Hepatic stellate cell (primary cell): Measurements from ENCODE around the gene SH3D21.

ENCODE experiments used
- DNase-seq: peaks from one replicate; pipeline ENCODE4 v3.0.0; 2011; ENCODE audit warnings: low spot score

Gene SH3D21

DNA sequence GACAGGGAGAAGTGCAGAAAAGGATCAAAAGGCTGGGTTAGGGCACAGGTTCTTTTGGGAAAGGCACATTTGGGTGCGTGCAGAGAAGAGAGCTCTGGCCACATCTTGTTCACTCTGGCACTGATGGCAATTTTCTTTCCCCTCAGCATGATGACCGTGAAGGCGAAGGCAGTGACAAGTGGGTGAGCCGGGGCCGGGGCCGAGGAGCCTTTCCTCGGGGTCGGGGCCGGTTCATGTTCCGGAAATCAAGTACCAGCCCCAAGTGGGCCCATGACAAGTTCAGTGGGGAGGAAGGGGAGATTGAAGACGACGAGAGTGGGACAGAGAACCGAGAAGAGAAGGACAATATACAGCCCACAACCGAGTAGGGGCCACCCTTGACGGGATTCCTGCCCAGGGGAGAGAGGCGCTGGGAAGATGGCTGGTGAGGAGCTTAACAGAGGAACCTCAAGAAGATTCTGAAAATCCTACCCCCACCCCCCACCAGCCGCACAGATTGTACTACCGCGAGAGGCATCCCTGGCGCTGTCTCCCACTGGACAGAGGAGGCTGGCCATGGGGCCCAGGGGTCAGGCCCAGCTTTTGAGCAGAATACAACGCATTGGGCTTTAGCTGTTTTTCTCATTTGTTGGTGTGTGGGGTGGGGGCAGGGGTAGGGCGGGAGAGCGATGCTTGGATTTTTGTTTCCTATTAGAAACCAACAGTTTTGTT is 2.4 kb upstream of the SH3D21 start:
- DNase-seq: no peak

DNA sequence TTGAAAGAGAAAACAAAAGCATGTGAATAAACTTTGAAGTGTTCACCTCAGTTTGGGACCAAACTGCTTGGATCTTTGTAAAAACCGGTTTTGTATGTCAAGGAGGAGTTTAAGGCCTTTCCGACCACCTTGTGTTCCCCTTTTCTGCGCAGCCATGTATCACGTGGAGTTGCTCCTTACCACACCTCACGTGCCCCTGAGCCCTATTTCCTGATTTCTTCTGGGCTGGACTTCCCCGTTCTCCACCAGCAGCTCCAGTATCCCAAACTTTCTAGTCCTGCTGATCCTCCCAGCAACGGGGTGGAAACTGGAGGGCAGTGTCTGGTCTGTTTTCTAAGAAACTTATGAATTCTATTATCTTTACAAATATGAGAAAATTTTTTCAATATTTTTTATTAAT is 1.6 kb upstream of the SH3D21 start:
- DNase-seq: no peak

DNA sequence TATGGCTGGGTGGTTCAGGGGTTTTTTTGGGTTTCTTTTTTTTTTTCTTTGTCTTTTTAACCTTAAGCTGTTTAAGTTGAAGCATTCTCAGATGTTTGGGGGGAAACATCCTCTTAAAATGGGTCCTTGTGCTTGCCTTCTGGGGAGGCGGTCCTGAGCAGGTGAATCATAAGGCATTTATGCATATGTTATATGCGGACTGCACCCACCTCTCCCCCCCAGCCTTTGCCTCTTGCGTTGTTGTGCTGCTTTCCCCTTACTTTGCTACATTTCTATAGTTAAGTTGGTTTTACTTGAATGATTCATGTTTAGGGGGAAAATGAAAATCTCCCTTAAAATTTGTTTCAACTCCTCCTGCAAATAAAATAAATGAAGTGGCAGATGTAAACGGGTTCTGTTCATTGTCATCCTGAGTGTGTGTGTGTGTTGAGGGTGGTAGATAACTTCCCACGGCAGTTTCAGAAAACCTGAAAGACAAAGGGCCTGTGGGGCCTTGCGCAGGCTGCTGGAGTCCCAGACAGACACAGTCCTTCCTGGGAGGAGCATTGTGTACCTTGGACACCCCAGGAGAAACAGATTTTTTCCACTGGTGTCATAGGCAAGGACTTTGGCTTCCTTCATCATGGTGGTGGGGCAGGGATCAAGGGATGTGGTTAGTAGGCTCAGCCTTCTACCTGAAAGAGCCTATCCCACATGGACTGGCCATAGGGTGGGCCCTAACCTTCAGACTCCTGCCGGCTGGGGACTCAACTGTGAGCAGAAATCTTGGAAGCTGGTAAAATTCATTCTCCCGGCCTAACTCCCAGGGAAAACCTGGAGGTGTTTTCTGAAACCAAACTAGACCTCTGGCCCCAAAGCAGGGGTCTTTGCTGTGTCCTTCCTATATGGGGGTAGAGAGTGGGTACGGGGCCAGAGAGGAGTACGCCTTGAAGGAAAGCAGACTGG is 926 bp upstream of the SH3D21 start:
- DNase-seq: no peak

DNA sequence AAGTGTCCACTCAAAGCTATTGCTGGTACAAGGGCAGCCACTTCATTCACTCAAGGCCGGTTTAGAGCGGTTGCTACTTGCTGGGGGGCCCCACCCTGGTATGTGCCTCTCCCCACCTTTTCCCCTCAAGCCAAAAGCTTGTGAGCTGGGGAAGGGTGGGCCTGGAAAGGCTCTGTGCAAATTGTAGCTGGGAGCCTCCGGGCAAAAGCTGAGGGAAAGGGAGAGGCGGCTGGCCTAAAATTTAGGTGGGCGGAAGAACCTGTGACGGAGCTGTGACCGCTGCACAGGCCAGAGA is 306 bp upstream of the SH3D21 start:
- no peak for DNase-seq

DNA sequence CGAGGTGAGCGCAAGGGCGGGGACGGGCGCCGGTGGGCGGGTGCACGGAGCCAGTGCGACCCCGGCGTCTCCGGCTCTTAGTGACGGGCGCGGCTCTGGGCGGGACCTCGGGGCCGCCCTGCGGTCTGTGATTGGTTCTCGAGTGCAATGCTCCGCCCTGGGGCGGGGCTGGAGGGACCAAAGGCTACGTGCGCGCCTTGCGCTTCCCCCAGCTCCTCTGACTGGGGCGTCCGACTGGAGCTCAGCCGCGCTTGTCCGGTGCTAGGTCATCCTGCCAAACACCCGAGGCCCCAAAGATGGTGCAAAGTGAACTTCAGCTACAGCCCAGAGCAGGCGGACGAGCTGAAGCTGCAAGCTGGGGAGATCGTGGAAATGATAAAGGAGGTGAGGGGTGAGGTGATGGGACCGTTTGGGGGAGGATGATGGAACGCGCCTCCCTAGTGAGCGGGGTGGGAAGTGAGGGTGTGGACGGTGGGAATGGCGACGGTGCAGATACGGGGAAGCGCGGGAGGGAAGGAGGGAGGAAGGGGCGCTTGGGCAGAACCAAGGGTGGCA is 811 bp downstream of the SH3D21 start:
- peak; percentile 96 for DNase-seq

DNA sequence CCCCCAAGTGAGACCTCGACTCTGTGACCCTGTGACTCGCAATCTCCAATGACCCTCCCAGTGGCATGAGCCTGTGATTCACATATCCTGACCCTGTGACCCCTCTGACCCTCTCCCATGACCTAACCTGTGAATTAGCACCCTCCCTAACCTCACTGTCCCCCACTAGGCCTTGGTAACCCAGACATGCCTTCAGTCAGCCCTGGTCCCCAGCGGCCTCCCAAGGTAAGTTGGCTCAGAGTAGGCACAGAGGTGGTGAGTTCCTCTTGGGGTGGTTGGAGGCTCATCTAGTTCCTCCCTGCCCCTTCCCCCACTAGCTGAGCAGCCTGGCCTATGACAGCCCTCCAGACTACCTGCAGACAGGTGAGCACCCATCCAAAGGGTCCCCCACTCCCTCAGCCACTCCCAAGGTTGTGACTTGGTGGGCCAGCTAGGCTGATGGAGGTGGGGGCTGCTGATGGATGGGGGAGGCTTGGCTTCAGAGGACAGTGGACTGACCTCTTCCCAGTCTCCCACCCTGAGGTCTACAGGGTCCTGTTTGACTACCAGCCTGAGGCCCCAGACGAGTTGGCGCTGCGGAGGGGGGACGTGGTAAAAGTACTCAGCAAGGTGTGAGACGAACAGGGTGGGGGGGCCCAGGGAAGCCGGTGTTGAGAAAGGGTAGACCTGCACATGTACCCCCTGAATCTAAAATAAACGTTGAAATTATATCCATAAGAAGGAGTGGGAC is 1.6 kb downstream of the SH3D21 start:
- DNase-seq: no peak

DNA sequence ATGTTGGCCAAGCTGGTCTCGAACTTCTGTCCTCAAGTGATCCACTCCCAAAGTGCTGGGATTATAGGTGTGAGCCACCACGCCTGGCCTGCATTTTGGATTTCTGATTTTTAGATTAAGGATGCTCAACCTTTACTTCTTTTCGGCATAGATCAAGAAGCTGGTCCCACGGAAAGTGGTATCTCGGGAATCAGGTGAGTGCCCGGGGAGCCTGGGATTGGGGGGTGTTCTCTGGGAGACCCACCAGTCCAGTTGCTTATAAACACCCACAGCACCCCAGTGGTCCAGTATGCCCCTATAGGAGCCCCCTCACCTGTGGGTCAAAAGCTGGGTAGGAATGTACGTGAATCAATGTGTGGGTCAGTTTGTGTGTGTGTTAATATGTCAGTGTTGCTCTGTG is 3.2 kb downstream of the SH3D21 start:
- DNase-seq: no peak

DNA sequence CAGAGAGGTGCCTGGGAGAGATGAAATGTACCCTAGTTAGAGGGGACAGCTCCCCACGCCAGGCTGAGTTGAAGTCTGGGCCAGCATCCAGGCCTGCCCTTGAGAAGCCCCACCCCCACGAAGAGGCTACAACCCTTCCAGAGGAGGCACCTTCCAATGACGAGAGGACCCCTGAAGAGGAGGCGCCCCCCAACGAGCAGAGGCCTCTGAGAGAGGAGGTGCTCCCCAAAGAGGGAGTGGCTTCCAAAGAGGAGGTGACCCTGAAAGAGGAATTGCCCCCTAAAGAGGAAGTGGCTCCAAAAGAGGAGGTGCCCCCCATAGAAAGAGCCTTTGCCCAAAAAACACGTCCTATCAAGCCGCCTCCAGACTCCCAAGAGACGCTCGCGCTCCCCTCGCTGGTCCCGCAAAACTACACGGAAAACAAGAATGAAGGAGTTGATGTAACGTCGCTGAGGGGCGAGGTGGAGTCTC is 14.2 kb downstream of the SH3D21 start:
- DNase-seq: no peak

DNA sequence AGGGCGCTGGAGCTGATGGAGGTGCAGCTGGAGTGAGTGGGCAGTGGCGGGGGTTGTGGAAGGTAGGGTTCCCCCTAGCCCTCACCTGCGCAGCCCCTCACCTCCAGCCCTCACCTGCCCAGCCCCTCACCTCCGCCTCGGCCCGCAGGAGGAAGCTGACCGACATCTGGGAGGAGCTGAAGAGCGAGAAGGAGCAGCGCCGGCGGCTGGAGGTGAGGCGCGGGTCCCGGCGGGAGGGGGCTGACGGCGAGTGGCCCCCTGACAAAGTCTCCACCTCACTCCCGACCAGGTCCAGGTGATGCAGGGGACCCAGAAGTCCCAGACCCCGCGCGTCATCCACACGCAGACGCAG is 14.6 kb downstream of the SH3D21 start:
- DNase-seq: no peak

DNA sequence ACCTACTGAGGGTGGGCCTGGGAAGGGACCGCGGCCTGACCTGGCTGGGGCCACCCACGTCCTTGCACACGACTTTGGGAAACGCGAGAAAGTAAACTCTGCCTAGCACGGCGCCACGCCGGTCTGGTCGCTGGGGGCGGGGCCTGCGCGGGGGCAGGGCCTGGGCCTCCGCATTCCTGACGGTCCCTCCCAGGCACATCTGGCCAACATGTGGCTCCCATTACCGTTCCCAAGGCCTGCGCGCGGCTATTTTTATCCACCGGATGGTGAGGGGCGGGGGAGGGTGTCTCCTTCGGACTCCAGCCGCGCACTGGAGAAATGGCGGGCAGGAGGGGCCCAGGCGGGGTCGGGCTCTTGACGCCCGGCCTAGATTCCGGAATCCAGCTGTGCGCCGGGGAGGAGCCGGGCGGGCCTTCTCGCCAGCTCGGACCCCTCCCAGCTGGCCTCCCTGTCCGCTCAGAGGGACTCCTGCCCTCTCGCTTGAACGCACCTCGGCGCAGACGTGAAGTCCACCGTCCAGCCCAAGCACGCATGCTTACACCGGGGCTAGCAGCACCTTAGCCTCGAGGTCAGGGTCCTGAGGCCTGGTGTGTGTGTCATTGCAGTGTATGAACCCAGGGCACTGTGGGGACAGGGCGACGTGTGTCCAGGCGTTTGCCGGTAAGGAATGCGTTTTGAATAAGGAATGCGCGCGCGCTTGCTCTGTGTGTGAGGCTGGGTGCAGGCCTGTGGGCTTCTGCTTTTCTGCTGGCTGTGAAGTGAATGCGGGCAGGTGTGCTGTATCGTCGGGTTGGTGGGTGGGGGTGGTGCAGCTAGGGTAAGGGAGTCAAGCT is 15.2 kb downstream of the SH3D21 start:
- peak; percentile 90 for DNase-seq

DNA sequence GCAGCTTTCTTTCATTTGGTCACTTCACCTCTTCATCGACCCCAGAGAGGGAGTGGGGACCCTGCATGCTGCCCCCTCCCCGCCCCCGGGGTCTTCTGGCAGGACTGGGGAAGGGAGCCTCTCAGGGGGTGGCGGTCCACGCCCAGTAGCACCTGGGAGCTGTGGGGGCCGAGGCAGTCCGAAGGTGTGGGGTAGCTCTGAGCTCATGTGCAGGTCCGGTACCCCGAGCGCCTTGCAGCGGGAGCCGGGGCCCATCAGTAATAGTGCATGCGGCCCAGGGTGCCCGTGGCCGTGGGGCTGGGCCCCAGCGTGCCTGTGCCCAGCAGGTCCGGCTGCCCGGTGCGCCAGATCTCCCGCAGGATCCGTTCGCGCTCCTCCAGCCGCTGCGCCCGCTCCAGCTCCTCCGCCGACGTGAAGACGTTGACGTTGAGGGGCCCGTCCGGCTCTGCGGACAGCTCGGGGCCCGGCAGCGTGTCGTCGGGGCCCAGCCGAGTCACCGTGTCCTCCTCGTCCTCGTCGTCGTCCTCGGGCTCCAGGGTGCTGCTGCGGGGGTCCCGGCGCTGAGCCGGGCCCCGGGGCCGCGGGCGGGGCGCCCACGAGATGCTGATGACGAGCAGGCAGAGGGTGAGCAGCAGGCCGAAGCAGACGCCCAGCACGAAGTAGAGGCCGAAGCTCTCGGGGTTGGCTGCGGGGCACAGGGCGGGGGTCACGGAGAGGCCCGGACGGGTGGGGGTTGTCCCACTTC is 16.0 kb downstream of the SH3D21 start:
- DNase-seq: peak; percentile 48

DNA sequence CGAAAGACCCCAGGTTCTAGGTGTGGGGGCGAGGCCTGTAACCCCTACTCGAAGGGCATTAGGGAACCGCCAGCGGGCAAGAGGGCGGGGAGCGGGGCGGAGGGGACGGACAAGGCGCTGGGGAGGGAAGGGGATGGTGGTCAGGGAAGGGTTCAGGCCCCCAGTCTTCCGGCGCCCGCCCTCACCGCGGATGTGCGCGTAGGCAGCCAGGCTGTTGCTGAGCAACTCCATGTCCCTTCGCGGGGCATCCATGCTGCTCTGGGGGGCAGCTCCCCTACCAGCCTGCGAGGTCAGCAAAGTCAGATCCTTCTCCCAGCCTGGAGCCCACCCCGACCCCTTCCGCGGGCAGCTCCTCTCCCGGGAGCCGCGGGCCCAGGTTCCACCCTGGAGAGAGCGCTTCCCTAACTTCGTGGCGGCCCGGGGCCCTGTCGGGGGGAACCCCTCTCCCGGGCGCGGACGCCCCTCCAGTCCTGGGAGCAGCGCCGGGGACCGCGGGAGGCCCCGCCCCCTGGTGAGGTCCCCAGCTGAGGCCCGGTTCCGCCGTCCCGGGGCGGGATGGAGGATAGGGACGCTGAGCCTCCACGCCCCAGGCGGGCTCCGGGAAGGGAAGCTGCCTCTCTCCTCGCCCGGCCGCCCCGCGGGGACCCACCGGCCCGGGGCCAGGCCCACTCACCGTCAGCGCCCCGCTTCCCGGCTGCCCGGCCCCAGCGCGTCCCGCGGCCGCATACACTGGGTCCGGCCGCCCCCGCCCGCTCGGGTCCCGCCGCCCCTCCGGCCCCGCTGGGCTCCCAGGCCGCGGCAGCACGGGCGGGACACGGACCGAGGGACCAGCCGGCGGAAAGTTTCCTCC is 16.8 kb downstream of the SH3D21 start:
- peak; percentile 62 for DNase-seq

DNA sequence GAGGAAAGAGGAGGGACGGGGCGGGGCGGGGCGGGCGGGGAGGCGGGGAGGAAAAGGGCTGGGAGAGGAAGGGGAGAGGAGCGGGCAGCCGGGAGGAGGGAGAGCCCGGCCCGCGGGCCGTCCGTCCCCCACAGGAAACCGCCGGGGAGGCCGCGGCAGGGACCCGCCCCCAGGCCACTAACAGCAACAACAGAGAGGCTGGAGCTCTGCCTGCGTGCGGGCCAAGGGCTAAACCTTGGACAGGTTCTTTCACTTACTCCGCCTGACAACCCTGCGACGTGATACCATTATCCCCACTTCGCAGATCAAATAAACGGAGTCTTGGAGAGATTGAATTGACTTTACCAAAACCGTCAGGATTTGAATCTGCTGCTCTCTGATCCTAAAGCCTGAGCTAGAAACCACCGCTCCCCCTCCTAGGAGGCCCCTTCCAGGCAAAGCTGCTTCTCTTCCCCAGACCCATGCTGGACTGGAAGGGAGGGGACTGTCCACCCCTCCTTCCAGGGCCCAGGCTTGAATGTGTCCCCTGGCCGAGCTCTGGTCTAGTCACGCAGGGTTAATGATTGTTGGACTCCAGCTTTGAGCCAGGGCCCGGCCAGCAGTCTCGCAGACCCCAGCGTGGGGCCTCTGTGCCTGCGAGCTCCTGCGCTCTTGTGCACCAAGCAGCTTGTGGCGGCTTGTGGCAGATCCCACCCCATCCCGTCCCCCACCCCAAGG is 17.6 kb downstream of the SH3D21 start, which contains the start of gene EVA1B:
Gene EVA1B, minus strand, starts transcription at position 10 of the 717 bp plus-strand sequence. CDS start 608 bp downstream, outside the sequence.
- DNase-seq: peak; percentile 88

DNA sequence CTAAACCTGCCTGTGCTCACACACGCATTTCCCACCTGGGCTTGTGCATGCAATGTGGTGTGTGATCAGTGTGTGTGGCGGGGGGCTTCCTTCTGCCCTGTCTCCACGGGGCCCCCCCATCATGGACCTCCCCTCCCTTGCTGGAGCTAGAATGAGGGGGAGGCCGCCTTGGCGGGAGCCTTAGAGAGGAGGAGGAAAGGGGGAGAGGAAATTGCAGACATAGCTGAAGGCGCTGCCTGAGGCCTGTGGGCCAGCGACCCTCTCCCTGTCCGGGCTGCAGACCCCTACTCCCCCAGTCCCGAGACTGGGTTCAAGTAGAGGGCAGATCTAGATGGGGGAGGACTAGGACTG is 18.2 kb downstream of the SH3D21 start:
- no peak for DNase-seq

DNA sequence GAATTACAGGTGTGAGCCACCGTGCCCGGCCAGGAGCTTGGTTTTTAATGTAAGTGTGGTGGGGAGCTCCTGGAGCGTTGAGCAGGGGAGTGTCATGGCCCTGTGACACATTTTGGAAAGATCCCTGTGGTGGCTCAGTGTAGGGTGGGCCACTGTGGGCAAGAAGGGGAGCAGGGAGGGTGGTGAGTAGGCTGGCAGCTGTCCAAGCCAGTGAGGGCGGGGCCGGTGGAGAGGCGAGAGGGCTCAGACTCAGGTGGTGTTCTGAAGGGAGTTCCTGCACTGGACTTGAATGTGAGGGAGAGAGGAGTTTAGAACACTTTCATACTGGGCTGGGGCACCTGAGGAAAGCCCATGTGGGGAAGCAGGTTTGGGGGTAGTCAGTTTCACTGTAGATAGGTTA is 20.3 kb downstream of the SH3D21 start:
- no peak for DNase-seq

DNA sequence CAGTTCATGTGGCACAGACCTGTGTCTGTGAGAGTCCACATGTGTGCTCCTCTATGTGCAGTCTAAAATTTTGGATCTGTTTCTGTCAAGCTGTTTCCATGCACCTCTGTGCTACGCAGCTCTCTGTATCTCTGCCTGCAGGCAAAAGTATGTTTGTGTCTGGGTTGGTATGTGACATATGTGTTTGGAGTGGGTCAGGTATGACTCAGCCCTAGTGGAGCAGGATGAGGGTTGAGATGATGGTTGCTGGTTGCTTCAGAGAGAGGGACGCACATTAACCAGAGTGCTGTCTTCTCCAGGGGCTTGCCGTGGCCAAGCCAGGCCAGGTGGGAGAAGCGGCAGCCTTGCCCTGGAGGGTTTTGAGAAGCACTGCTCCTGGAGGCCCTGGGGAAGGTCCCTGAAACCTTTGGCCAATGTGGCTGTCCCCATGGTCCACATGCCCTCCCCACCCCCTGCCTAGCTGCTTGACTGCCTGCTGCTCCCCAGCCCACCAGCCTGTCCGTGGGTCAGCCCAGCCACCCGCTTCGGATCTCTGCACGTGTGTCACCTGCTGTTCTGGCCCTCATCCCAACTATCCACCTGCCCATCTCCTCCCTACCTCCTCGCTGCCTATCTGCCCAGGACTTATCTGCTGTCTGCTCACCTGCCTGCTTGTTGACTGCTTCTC is 21.4 kb downstream of the SH3D21 start:
- peak; percentile 68 for DNase-seq

DNA sequence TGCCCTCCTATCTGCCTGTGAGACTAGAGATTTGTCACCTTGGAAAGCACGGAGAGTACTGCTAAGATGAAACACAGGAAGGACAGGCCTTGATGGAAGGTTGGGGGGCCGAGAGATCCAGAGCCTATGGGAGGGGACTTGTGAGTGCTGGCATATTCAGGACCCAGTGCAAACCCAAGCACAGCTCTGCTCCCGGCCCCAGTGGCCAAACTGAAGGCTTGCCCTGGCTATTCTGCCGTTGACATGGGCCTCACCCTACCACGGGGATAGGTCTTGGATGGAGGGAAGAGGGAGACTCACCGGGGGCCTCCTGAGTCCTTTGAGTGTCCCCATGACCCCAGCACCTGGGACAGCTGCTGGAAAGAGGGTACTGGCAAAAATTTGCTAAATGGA is 21.9 kb downstream of the SH3D21 start:
- DNase-seq: no peak

DNA sequence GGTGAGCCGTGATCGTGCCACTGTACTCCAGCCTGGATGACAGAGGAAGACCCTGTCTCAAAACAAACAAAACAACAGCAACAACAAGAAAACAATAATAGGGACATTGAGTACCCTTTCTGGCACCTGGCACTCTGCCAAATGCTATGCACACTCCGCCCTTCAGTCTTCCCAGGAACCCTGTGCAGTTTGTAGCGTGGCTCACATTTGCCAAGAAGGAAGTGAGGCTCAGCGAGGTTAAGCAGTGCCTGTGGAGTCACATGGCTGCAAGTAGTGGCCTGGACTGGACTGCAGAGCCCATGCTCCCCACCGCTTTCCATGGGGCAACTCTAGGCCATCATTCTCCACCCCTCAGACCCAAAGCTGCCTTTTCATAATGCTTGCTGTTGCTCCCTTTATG is 22.5 kb downstream of the SH3D21 start:
- DNase-seq: no peak

DNA sequence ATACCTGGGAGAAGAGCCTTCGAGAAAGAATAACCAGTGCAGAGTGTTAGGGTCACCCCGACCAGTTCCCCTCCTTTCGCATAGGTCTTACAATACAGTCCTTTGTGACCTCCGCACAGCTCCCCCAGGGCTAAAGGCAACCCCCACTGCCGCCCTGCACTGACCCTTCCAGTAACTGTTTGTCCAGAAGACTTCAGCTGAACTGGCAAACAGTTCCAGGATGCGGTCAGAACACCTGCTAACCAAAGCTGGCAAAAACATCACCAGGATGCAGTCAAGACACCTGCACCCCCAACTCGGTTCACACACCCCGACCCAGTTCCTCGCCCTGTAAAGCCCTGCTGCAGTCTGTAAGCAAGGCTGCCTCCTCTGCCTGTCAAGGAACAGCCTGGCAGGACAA is 23.6 kb downstream of the SH3D21 start:
- DNase-seq: no peak
